GM18520 (cell line): ENCODE data around the gene ASB6.
"Not testable (repeated sequence)": the region's sequence is repeated elsewhere in the genome, so short reads cannot be mapped to it uniquely, and the experiment has no call there.

Source experiments
- ATAC-seq: cut with Tn5 transposase; IDR thresholded peaks from one replicate; pipeline ENCODE4 v1.9.1; 2021; ENCODE audit not compliant: unreplicated experiment

ASB6 gene

DNA sequence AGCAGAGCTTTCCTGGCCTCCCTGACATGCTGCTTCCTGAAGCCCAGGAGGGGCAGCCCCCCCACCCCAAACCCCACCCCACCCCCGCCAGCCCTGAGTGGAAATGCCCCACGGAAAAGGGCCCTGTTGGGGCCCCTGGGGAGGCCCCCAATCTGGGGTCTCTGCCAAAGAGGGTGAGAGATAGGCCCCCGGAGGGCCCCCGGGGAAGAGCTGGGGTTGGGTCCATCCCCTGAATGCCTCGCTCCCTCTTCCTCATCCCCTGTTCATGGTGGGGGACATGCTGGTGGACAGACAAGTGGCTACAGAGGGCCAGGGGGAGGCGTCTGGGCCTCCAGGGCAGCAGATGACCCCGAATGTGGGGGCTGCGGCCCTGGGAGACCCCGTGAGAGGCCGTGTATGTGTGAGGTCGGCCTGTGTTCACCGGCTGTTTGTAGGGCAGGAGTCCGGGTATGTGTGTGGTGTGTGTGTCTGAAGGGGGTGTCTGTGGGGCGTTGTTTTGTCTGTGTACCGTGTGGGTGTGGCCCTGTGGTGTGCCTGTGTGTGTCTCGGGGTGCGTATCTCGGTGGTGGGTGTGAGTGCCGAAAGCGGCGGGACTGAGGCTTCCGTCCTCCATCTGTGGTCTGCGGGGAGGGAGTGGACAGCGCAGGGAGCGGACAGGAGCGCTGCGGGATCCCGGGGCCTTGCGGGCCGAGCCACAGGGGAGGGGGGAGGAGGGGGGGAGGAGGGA lies 32.3 kb downstream of the ASB6 start:
- ATAC-seq = no peak

DNA sequence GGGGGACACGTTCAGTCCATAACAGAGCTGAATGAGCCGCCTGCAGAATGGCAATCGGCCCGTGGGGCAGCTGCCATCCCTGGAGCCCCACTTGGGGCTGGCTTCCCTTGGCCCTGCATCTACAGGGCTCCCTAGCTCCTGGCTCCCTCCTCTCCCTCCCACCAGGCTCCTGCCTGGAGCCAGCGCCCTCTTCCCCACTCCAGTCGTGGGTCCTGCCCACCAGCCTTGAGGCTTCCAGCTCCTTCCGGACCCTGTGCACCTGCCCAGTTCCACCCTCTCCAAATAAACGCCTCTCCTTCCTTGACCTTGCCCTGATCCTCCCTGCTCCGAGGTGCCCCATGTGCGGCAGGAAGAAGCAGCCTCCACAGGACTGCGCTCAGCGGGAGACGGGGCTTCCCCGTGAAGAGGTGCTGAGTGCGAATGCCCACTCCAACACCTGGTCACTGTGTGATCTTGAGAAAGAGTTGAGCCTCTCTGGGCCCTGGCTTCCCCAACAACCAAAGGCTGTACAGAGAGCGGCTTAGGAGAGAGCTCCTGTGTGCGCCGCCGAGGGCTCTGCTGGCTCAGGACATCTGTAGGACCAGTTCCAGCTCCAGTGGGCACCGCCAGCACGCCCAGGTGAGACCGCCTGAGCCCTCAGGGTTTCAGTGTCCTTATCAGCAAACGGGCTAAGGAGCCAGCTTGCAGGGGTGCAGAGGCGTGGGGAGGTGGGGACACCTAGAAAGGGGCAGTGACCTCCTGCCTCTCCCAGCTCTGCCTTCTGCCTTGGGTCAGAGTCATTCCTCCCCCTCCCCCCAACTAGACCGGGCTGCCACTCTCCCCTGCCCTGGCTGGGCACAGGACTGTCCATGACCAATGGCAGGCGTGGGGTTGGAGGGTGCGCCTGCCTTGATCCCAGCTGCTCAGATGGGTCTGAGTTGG lies 33.1 kb downstream of the ASB6 start:
- no peak for ATAC-seq

DNA sequence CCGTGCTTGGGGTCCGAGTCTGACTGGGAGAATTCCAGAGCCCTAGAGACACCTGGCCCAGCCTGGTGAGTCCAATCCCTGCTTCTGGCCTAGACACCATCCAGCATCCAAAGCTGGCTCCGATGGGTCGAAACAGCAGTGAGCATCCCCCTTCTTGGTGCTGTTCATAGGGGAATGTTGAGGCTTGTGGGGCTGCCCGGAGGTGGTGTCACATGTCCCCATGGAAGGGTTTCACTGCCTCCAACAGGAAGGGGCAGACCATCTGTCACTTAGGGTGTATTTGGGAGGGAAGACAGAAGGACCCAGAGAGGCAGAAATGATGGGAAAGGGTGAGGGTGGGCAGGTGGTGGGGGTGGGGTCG lies 34.9 kb downstream of the ASB6 start:
- no peak for ATAC-seq

DNA sequence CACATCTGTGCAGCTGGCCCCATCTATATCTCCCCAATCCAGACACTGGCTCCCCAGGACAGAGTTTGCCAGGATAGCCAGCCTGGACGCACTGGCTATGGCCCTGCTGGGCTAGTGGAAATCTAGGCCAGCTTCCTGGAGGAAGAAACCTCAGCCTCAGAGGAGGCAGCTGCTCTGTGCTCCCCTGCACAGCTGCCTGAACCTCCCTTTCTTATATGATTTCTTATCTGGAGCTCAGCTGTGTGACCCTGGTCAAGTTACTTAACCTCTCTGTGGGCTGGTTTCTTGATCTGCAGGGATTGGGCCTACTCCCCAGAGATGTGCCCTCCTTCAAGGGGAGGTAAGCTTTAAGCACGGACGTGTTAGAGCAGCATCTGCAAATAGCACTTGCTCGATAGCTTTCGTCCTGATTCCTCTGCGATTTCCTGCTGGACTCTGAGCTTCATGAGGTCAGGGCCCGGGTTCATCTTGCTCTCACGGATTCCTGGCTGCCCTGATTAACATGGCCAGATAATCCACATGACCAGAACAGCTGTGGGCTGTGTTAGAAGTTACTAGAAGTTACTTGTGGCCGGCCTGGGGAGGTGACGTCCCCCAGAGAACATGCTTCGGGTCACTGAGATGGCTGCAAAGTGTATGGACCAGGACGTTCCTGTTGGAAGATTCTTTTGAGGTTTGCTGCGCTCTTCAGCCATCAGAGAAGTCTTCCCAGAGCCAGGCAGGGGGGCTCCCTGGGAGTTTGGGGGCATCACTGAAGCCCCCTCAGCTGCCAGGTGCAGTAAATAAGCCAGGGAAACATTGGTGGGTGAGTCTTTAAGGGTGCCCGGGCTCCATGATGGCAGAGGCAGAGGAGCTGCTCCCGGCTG lies 35.6 kb downstream of the ASB6 start:
- no peak for ATAC-seq

DNA sequence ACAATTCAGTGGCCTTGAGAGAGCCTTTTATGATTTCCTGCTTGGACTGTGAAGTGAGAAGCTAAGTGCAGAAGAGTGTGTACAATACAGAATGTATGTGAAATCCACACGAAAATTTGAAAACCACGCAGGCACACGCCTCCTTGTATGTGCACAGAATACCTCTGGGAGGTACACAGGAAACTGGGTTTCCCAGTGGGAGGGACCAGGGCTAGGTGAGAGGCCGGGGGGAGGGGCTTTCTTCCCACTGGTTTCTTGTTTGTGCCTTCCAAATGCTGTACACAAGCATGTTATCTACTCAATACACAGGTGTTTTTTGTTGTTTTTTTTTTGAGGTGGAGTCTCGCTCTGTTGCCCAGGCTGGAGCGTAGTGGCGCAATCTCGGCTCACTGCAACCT lies 37.2 kb downstream of the ASB6 start:
- no peak for ATAC-seq

DNA sequence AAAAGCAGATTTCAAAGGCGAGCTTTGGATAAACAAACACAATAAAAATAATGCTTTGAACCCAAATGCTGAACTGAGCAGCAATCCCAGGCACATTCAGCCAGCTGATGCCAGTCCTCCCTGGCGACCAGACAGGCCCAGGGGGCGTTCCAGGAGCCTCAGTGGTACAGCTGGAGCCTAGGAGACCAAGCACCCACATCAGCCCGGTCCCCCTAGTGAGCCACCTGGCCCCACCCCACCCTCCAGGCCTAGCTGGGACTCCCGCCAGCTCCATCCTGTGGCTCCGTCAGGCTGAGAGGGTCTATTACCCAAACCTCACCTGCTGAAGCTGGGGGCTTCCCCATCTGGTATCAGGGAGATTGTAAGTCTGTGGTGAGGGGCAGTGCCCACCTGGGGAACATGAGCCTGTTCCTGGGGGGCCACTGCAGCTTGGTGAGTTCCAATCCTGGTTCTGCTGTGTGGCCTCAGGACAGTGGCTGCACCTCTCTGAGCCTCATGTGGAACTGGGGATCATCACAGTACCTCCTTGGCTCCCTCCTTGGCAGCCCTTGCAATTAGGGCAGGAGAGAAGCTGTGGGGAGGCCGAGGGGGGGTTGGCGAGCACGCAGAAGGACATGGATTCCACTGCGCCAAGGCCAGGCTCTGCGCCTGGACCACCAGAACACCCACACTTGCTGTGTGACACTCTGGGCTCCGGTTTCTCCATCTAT lies 37.7 kb downstream of the ASB6 start:
- ATAC-seq = no peak

DNA sequence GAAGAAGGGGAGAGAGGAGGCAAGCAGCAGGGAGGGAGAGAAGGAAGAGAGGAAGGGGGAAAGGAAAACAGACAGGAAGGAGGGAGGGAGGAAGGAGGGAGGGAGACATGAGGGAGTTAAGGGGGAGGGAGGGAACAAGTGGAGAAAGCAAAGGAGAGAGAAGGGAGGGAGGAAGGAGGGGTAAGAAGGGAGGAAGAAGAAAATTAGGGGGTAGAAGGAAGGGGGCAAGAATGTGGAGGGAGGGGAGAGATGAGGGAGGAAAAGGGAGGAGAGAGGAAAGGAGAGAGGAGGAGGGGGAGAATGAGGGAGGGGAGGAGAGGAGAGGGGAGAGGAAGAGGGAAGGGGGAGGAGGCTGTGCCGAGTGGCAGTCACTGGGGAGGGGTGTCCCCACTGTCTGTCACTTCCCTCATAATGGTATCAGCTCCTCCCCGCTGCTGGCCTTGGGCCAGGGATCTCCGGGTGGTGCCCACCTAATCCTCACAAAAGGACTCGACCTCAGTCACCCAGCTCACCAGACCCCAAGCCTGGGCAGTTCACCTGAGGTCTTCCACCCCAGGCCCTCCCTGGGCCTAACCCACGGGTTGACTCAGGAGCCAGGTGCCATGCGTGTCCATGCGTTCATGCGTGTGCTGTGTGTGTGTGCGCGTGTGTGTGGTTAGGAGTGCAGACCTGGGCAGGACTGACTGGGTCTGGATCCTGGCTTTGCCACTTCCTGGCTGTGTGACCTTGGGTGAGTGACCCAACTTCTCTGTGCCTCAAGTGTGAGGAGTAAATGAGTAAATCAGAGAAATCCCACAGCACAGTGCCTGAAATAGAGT lies 39.1 kb downstream of the ASB6 start:
- no peak for ATAC-seq

DNA sequence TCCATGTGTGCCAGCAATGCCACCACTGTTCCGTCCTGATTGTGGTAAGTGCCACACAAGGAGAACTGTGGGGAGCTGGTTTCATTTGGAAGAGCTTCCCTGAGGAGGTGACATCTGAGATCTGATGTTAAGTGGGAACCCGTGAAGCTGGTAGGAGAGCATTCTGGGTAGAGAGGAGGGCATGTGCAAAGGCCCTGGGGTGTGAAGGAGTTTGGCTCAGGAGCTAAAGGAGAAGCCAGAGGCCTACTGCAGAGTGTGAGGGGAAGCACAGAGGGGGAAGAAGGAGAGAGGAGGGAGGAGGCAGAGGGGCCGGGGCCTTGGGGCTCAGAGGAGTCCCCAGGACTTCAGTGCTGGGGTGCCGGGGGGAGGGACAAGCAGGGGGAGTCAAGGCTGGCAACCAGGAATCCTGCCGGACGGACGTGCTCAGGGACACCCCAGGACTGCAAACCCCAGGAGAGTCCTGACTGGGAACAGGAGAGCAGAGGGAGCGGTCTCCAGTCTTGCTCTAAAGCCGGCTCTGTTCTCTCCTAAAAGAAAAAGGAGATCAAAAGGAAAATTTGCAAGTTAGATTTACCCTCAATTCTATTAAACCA lies 40.8 kb downstream of the ASB6 start:
- ATAC-seq = no peak

DNA sequence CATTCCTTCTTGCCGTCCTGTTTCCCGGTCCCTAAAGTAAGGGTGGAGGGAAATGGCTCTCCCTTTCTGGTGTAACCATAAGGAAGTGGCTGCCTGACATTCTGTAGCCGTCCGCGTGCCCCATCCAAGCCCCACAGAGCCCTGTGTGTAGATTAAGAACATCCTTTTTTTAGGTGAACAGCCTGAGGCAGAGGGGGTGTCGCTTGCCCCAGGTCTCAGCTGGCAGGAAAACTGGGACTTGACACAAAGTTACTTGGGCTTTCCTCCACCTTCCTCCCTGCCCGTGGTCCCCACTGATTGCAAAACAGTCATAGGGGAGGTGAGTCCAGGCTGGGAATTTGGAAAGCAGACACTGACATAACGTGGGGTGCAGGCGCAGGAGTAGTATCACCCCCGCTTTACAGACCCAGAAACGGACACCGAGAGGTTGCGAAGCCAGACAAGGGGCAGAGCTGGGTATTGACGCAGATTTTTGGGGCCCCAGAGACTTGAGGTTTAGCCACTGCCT lies 43.8 kb downstream of the ASB6 start:
- no peak for ATAC-seq

DNA sequence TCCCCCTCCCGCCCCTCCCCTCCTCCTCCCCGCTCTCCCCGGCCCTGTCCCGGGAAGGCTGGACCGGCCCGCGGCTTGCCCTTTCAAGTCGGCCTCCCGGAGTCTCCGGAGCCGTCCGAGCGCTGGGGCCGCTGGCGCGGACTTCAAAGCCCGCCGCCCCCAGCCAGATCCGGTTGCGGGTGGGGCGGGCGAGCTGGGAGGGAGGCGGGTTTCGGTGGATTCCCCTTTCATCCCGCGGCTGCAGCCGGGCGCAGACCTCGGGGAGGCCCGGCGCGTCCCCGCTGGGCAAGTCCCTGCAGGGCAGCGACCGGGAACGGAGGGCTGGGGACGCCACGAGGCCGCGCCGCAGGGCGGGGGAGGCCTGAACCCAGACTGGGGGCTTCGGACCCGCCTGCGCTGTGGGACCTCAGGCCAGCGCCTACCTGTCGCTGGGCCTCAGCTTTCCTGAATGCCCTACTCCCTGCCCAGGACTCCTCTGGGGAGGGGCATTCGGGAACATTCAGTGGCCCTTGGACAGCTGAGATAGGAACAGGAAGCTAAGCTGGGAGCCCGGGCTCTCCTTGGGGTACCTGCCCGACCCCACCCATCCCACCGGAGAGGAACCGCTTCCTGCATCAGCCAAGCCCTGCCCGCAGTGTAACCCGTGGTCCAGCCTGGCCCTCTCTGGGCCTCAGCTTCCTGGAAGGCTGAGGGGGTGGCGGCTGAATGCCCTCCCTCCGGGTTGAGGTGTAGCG lies 44.4 kb downstream of the ASB6 start:
- ATAC-seq = no peak

DNA sequence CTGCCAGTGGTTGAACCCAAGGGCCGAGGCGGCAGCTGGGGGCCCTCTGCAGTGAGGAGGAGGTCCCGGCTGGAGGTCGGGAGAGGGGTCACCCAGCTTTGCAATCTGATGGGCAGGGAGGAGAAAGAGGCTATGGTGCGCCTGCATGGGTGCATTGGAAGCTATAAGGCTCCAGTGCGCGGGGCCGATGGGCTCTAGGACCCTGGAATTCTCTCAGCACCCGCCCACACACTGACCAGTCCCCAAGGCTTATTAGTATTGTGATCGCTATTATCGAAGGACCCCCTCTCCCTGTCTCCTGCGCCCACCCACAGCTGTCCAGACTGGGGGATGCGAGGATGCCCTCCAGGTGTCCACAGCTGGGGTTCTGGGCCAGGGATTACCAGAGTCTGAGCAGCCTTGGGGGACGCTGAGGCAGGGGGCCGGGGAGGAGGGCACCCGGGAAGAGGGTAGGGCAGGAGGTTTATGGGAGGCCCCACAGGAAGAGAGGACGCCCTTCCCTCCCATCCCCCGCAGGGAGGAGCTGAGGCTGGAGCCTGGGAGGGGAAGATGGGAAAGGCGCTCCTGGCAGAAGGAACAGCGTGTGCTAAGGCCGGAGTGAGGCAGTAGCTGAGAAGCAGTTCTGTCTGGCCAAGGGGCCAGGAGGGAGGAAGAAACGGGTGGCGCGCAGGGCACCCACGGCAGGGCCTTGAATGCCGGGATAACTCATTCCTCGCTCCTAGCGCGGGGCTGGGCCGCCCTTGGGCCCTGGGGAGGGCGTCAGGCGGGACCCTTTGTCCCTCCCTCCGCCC lies 45.2 kb downstream of the ASB6 start:
- no peak for ATAC-seq

DNA sequence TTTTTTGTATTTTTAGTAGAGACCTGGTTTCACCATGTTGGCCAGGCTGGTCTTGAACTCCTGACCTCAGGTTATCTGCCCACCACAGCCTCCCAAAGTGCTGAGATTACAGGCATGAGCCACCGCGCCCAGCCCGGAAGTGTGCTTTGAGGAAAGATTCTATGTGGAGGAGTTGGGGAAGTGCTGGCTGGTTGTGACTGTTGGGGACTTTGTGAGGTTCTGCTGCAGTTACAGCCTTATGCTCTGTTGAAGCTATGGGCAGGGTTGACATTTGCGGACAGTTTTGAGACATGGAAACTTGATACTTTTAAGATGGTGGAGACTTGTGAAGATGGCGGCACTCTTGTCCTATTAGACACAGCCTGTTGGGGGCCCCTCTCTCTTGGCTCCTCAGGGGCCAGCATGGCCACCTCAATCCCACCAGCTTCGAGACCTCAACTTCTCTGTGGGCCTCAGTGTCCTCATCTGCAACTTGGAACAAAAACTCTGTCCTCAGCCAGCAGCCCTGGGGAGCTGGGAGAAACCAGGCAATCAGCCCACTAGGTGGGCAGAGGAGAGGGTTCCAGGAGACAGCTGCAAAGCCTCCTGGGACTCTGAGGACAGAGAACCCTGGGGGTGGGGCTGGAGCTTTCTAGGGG lies 45.9 kb downstream of the ASB6 start:
- ATAC-seq = no peak

DNA sequence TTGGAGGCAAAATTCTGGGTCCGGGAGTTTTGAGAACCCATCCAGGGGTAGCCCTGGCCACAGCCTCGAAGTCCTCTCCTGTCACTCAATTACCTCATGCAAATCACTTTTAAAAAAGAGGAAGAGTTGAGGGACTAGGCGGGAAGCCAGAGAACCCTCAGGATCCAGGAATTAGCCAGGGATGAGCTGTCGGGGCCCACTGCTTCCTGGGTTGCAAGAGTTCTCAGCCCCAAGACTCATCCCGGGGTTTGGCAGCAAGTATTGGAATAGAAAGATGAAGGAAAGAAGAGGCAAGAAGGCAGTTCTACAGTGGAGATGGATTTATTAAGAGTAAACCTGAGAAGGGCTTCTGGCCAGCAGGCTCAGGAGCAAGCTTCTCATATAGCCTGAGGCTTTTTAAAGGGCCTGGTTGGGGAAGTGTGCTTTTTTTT lies 46.6 kb downstream of the ASB6 start:
- no peak for ATAC-seq

DNA sequence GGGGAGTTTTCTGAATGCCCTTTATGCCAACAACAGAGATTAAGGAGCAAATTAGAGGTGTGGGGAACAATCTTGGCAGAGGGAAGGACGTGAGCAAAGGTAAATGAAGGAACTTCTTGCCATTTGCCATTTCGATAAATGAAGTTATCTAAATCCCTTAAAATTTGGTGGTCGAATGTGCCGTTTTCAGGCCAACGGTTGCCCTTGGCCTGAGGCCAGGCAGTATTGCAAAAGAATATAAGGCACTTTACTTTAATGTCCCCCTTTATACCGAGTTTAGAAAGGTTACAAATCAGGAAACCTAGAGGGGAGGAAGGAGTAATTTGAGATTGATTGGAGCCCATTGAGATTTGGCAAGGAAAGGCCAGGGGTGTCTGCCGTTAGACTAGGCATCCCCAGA lies 47.3 kb downstream of the ASB6 start:
- no peak for ATAC-seq

DNA sequence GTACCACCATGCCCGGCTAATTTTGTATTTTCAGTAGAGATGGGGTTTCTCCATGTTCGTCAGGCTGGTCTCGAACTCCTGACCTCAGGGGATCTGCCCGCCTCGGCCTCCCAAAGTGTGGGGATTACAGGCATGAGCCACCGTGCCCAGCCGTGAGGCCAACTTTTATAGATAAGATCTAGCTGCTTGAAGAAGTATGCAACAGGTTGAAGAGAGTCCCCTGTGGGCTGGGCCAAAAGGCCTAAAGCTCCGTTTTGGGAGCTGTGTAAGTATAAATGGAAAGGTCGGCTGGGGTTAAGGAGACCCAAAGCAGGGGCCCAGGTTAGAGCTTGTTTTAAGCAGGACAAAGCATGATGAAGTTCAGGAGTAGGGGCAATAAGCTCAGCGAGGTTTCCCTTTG lies 49.2 kb downstream of the ASB6 start:
- not testable (repeated sequence) for ATAC-seq

DNA sequence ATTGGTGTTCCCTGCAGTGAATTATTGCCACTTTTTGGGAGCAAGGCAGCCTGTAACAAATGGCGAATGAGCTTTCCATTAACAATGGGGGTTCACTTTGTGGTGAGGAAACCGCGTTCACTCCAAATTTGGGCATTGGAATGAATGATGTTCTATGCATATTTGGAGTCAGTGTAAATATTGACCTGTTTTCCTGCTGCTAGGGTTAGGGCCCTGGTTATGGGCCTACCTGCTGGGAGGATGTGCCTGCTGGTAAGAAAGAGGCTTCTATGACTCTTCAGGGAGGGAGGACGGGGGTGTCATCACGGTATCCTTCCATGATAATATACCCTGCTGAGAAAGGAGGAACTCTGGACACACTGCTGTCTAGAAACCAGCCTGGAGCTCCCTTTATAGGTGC lies 50.0 kb downstream of the ASB6 start:
- ATAC-seq = no peak

DNA sequence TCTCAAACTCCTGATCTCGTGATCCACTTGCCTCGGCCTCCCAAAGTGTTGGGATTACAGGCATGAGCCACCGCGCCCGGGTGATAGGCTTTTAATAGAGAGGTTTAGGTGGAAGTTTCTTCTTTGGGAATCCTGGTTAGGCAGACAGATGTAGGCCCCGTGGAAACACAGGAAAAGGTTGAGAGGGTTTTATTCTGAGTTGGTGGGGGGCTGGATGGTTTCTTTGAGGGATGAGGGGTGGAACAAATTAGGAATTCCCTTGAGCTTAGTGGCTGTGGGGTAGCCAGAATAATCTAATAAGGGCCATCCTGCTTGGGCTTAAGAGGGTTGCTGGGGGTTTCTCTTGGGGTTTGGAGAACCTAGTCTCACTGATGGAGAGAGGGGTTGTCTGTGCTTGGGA lies 51.5 kb downstream of the ASB6 start:
- ATAC-seq = no peak
